K562 (cell line): ENCODE data around the gene FN1. TPM values are rescaled to one million over a fixed set of nuclear protein-coding genes. Genes with fewer than 3 reads are reported as not detected.

Source experiments
- ATAC-seq: fragments of 200-7000 bp; cut with Tn5 transposase; 3 replicates; pipeline ENCODE4 v1.9.1; 2020; ENCODE audit warnings: moderate library complexity
- BruUV-seq: library from RNA; stranded (reverse); fragments of 400-500 nt; replicated peaks from 2 replicates; lab custom pipeline; 2021; lab: Mats Ljungman, UMichigan
- CTCF ChIA-PET: fragments of 300-600 bp; formaldehyde crosslinking; extraction: SDS; loops from one replicate; lab custom pipeline; 2021; ENCODE audit warnings: low intra/inter-chr PET ratio; lab: Yijun Ruan, JAX
- POLR2A ChIA-PET: fragments of 300-600, 350-650 bp; sonication (Branson Sonifier 250); formaldehyde crosslinking; extraction: SDS; loops from one replicate; lab custom pipeline; 2021; ENCODE audit warnings: antibody characterized with exemption, inconsistent platforms; lab: Yijun Ruan, JAX
- DNase-seq, 4 experiments: peaks; one replicate each; pipeline versions ENCODE4 v3.0.0 to v3.0.0-alpha.2; 2011 to 2018; ENCODE audit warnings: low spot score in 3 of 4, mixed read lengths in 3 of 4; ENCODE audit errors: extremely low read depth in 1 of 4
- FAIRE-seq: peaks from 2 replicates; lab custom pipeline; 2011; peaks lifted over from hg19 to GRCh38; lab: Jason Lieb, UNC
- H2AFZ ChIP-seq: 2 replicates; pipeline ENCODE4 v1.6.0; 2011; ENCODE audit warnings: low read depth, low read length, control low read depth, inconsistent platforms
- H3K27ac ChIP-seq: fragments of 200-600 bp; 3 replicates; pipeline ENCODE4 v1.8.0; 2011; ENCODE audit warnings: low read depth, mild to moderate bottlenecking, control low read depth, inconsistent platforms, low read length, moderate library complexity, mixed read lengths; ENCODE audit errors: extremely low read depth
- H3K27me3 ChIP-seq, 2 experiments: fragments of 300-600 bp in 1 of 2; 2 replicates in 1 of 2; 3 replicates in 1 of 2; pipeline versions ENCODE4 v1.6.0 to v1.8.0; 2011; ENCODE audit warnings: inconsistent platforms in 2 of 2, low read length in 2 of 2, mild to moderate bottlenecking in 1 of 2, mixed read lengths in 1 of 2, moderate library complexity in 1 of 2; ENCODE audit not compliant: control insufficient read depth in 2 of 2, insufficient read depth in 2 of 2
- H3K36me3 ChIP-seq: fragments of 300-600 bp; 3 replicates; pipeline ENCODE4 v1.8.0; 2011; ENCODE audit warnings: mild to moderate bottlenecking, low read length, inconsistent platforms; ENCODE audit not compliant: control insufficient read depth, insufficient read depth
- H3K4me1 ChIP-seq, 2 experiments: fragments of 200-600 bp in 1 of 2; replicated peaks in 1 of 2; 2 replicates in 1 of 2; 3 replicates in 1 of 2; pipeline versions ENCODE4 v1.5.1 to v1.8.0; 2011; ENCODE audit warnings: inconsistent platforms in 2 of 2, low read length in 2 of 2, mild to moderate bottlenecking in 1 of 2, mixed read lengths in 1 of 2, moderate library complexity in 1 of 2; ENCODE audit not compliant: control insufficient read depth in 2 of 2, insufficient read depth in 2 of 2
- H3K4me2 ChIP-seq: 2 replicates; pipeline ENCODE4 v1.6.1; 2011; ENCODE audit warnings: low read length, control low read depth, inconsistent platforms, mixed read lengths; ENCODE audit not compliant: insufficient read depth
- H3K4me3 ChIP-seq: fragments of 200-600 bp; sonication (generic), shearing (Covaris generic); 2 replicates; pipeline ENCODE4 v1.5.1; 2016; ENCODE audit warnings: control low read depth, inconsistent platforms
- H3K79me2 ChIP-seq: fragments of 200-600 bp; 3 replicates; pipeline ENCODE4 v1.8.0; 2011; ENCODE audit warnings: low read length, inconsistent platforms; ENCODE audit not compliant: control insufficient read depth, insufficient read depth
- H3K9ac ChIP-seq, 2 experiments: 2 replicates each; pipeline versions ENCODE4 v1.6.0 to v1.6.1; 2011; ENCODE audit warnings: low read depth in 2 of 2, low read length in 2 of 2, control low read depth in 1 of 2, inconsistent platforms in 1 of 2, mild to moderate bottlenecking in 1 of 2, mixed read lengths in 1 of 2; ENCODE audit not compliant: insufficient read depth in 1 of 2
- H3K9me1 ChIP-seq: one replicate; pipeline ENCODE4 v1.6.0; 2011; ENCODE audit warnings: inconsistent platforms, mild to moderate bottlenecking, low read length, moderate library complexity; ENCODE audit not compliant: control insufficient read depth, insufficient read depth
- H3K9me3 ChIP-seq: replicated peaks from 2 replicates; pipeline ENCODE4 v1.5.1; 2011; ENCODE audit warnings: low read depth, low read length, inconsistent platforms; ENCODE audit not compliant: control insufficient read depth, insufficient read depth
- H4K20me1 ChIP-seq: replicated peaks from 2 replicates; pipeline ENCODE4 v1.6.1; 2011; ENCODE audit warnings: low read length, inconsistent platforms, mixed read lengths; ENCODE audit not compliant: control insufficient read depth, insufficient read depth
- BCL6 ChIP-seq: fragments of 250-450 bp; sonication (Bioruptor Pico); IDR thresholded peaks from 2 replicates; pipeline ENCODE4 v1.4.0; 2020
- CBFB ChIP-seq: sonication (generic); formaldehyde crosslinking; IDR thresholded peaks from 2 replicates; pipeline ENCODE4 v1.4.0; 2020; ENCODE audit warnings: mild to moderate bottlenecking, missing genetic modification reagents
- CREB1 ChIP-seq, 2 experiments: sonication (generic) in 1 of 2; formaldehyde crosslinking in 1 of 2; IDR thresholded peaks; 2 replicates each; pipeline versions ENCODE4 v1.6.1 to v1.8.0; 2012 to 2022; ENCODE audit warnings: inconsistent platforms in 1 of 2, mild to moderate bottlenecking in 1 of 2, missing genetic modification reagents in 1 of 2, moderate library complexity in 1 of 2
- FOXJ3 ChIP-seq: sonication (generic); formaldehyde crosslinking; IDR thresholded peaks from 2 replicates; pipeline ENCODE4 v1.4.0; 2020; ENCODE audit warnings: mild to moderate bottlenecking, missing genetic modification reagents
- LARP7 ChIP-seq: fragments of 450-650 bp; IDR thresholded peaks from 2 replicates; pipeline ENCODE4 v1.6.1; 2016
- MTF1 ChIP-seq: fragments of 250-450 bp; sonication (Bioruptor Pico); IDR thresholded peaks from 2 replicates; pipeline ENCODE4 v1.9.0; 2021; ENCODE audit warnings: moderate library complexity, mild to moderate bottlenecking, inconsistent platforms, borderline replicate concordance
- MXI1 ChIP-seq: IDR thresholded peaks from 2 replicates; pipeline ENCODE4 v1.6.1; 2011; ENCODE audit warnings: low read depth, mild to moderate bottlenecking, improper control_type of control experiment, low read length
- NCOA1 ChIP-seq: fragments of 450-650 bp; IDR thresholded peaks from 2 replicates; pipeline ENCODE4 v1.6.1; 2016; ENCODE audit warnings: low read depth
- NELFE ChIP-seq: IDR thresholded peaks from 2 replicates; pipeline ENCODE4 v1.6.1; 2011; ENCODE audit warnings: mild to moderate bottlenecking; ENCODE audit not compliant: insufficient read depth, insufficient read length
- PURB ChIP-seq: sonication (generic); formaldehyde crosslinking; IDR thresholded peaks from 2 replicates; pipeline ENCODE4 v1.9.0; 2021; ENCODE audit warnings: low read depth, mild to moderate bottlenecking, missing genetic modification reagents
- RB1 ChIP-seq: fragments of 450-650 bp; IDR thresholded peaks from 2 replicates; pipeline ENCODE4 v1.6.1; 2017; ENCODE audit warnings: low read depth, mild to moderate bottlenecking
- RHOXF2B ChIP-seq: fragments of 250-450 bp; sonication (Bioruptor Pico); conservative IDR thresholded peaks from 2 replicates; pipeline ENCODE4 v1.5.1; 2021
- SMARCA5 ChIP-seq: fragments of 450-650 bp; IDR thresholded peaks from 2 replicates; pipeline ENCODE4 v1.6.1; 2016
- ZFP36 ChIP-seq: fragments of 150-350 bp; IDR thresholded peaks from 2 replicates; pipeline ENCODE4 v1.6.1; 2018; ENCODE audit warnings: low read length, low read depth; ENCODE audit not compliant: partially characterized antibody
- ZNF274 ChIP-seq: IDR thresholded peaks from 2 replicates; pipeline ENCODE4 v1.6.1; 2011; ENCODE audit warnings: low read depth, mild to moderate bottlenecking, low read length, moderate library complexity, borderline replicate concordance
- WGBS: fragments of 100-300 bp; shearing (Covaris generic); methylation state at CpG from one replicate; pipeline ENCODE4 v1.1.6; 2016; ENCODE audit warnings: low coverage, mixed read lengths; ENCODE audit not compliant: insufficient coverage; ENCODE audit errors: missing lambda C conversion rate; 5-methylcytosine and 5-hydroxymethylcytosine counted together
- in situ Hi-C: fragments of 300-500 bp; cut with MboI; formaldehyde crosslinking; loops from 4 replicates; pipeline ENCODE4 v1.15.0; 2018; ENCODE audit warnings: inconsistent platforms, mixed read lengths
- intact Hi-C: fragments of 100-400 bp; cut with micrococcal nuclease; formaldehyde crosslinking; loops from 2 replicates; pipeline ENCODE4 v1.14.2; 2022
- polyA plus RNA-seq, 8 experiments: library from polyadenylated mRNA; depleted of rRNA in 4 of 8; stranded (reverse) in 5 of 8; unstranded in 3 of 8; fragments of >200 nt; fragmentation: Nextera tagmentation in 2 of 8; fragmentation: Illumina TruSeq in 1 of 8; extraction: Ambion mirVana in 2 of 8; extraction: Trizol in 1 of 8; gene quantifications; 2 replicates each; pipeline versions ENCODE4 v1.2.1 to v1.2.3, GENCODE V29; 2011 to 2014; ENCODE audit warnings: inconsistent platforms in 1 of 8, missing spikeins in 1 of 8
- total RNA-seq, 7 experiments: library from RNA; depleted of rRNA in 6 of 7; stranded (reverse); fragments of >200 nt in 6 of 7; fragmentation: Illumina TruSeq in 2 of 7; extraction: Trizol in 2 of 7; gene quantifications; 2 replicates each; pipeline versions ENCODE4 v1.2.1 to v1.2.3, GENCODE V29; 2011 to 2021; ENCODE audit warnings: low replicate concordance in 1 of 7
- TF ChIP-seq, protein P1 (sequence below), 2 experiments: fragments of 450-650 bp; IDR thresholded peaks; 2 replicates each; pipeline ENCODE4 v1.6.1; 2018; ENCODE audit warnings: mild to moderate bottlenecking in 2 of 2, low read depth in 1 of 2; ENCODE audit not compliant: partially characterized antibody in 2 of 2

FN1 gene
- total and polyA plus RNA-seq, 9 of the 15 experiments (the other 6 are each of a cell fraction or from before 2014, with no cell fraction given), result 7.4 to 19.1 (median 11.2) TPM

DNA sequence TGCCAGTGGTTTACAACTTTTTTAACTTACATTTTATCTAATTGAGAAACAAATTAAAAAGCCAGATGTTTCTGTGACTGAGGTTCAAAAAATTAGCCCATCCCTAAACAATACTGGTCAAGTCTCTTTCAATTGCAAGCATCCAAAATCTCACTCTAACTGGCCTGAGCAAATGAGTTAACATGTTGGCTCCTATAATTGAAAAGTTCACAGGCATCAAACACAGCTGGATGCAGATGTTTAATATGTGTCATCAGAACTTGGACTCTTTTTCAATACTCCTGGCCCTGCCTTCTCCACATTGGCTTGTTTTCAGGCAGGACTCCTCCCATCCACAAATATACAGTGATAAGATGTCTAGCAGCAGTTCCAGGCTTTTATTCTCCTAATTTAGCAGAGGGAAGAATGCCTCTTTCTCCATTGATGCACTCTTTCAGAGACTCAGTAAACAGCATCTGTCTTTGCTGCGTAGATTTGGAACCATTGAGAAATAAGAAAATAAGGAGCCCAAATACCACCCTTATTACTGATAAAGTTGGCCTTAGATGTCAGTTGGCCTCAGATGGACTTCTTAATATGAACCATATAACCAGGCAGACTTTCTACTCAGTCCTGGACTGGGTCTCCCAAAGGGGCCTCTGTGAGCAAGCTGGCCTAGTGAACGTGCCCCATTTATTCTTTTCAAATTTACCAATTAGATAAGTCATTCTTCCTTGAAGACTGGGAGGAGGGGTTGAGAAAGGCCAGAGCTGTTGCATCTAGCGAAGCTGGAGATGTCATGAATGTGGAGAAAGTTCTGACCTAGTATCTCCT, 30.4 kb upstream of the FN1 start:
- in situ Hi-C loops, result no loop called here

More for the DNA sequence above, 30.4 kb upstream of the FN1 start:
- no peaks in the 10 kb centered on the region for H3K79me2 ChIP-seq
- H3K4me1 ChIP-seq, result no peaks in the 10 kb centered on the region
- H2AFZ ChIP-seq, result no peak overlapping the region
- intact Hi-C loops, result no loop called here
- H3K4me3 ChIP-seq, result no peak overlapping the region
- no peaks in the 10 kb centered on the region for H3K36me3 ChIP-seq
- ChIA-PET CTCF (no interaction called here), POLR2A (no interaction called here)
- no peaks in the 10 kb centered on the region for H3K9me1 ChIP-seq
- no peaks in the 10 kb centered on the region for H4K20me1 ChIP-seq
- H3K9me3 ChIP-seq, result no peaks in the 10 kb centered on the region
- BruUV-seq, result no TSS peak
- FAIRE-seq (no peak), ATAC-seq (no peak), DNase-seq (no peak)
- H3K4me2 ChIP-seq, result no peak overlapping the region
- TF ChIP-seq, protein P1, sequence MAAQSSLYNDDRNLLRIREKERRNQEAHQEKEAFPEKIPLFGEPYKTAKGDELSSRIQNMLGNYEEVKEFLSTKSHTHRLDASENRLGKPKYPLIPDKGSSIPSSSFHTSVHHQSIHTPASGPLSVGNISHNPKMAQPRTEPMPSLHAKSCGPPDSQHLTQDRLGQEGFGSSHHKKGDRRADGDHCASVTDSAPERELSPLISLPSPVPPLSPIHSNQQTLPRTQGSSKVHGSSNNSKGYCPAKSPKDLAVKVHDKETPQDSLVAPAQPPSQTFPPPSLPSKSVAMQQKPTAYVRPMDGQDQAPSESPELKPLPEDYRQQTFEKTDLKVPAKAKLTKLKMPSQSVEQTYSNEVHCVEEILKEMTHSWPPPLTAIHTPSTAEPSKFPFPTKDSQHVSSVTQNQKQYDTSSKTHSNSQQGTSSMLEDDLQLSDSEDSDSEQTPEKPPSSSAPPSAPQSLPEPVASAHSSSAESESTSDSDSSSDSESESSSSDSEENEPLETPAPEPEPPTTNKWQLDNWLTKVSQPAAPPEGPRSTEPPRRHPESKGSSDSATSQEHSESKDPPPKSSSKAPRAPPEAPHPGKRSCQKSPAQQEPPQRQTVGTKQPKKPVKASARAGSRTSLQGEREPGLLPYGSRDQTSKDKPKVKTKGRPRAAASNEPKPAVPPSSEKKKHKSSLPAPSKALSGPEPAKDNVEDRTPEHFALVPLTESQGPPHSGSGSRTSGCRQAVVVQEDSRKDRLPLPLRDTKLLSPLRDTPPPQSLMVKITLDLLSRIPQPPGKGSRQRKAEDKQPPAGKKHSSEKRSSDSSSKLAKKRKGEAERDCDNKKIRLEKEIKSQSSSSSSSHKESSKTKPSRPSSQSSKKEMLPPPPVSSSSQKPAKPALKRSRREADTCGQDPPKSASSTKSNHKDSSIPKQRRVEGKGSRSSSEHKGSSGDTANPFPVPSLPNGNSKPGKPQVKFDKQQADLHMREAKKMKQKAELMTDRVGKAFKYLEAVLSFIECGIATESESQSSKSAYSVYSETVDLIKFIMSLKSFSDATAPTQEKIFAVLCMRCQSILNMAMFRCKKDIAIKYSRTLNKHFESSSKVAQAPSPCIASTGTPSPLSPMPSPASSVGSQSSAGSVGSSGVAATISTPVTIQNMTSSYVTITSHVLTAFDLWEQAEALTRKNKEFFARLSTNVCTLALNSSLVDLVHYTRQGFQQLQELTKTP (IDR thresholded peaks at IDR 0.05; ENCODE audit: low read depth in 1 of 2, partially characterized antibody in 2 of 2), result no peak
- TF ChIP-seq MXI1 (no peak), CREB1 (IDR thresholded peaks at IDR 0.05) (no peak), CREB1 (CRISPR knock-in tag; IDR thresholded peaks at IDR 0.05) (no peak), FOXJ3 (no peak), NCOA1 (no peak), ZNF274 (no peak), RB1 (no peak), BCL6 (CRISPR knock-in tag) (no peak), CBFB (CRISPR knock-in tag) (no peak), NELFE (no peak), PURB (no peak), MTF1 (CRISPR knock-in tag) (no peak), RHOXF2B (CRISPR knock-in tag) (no peak), SMARCA5 (no peak), LARP7 (no peak), ZFP36 (no peak)
- no peak overlapping the region for H3K9ac ChIP-seq
- WGBS, result 46% methylated on average over 3 of the region's 3 CpGs
- no peak overlapping the region for H3K27ac ChIP-seq
- no peaks in the 10 kb centered on the region for H3K27me3 ChIP-seq
